Gastrocnemius medialis (tissue), 4 donors: ENCODE data around the gene RNF167.

Source experiments
- CTCF ChIP-seq, 5 experiments: fragments of 450-650 bp in 3 of 5; fragments of 200-600 bp in 2 of 5; sonication (generic) in 2 of 5; IDR thresholded peaks in 4 of 5; conservative IDR thresholded peaks in 1 of 5; 1 replicate in 4 of 5; 2 replicates in 1 of 5; pipeline ENCODE4 v1.5.1; 2016 to 2019; ENCODE audit warnings: antibody characterized with exemption in 5 of 5, mild to moderate bottlenecking in 3 of 5, moderate library complexity in 3 of 5
- POLR2A ChIP-seq, 2 donors: fragments of 450-650 bp; IDR thresholded peaks; one replicate each; pipeline ENCODE4 v1.6.1; 2017; ENCODE audit warnings: antibody characterized with exemption in 2 of 2, mild to moderate bottlenecking in 2 of 2, moderate library complexity in 2 of 2

GRCh38 chr17:4958102-4958501 is 18.0 kb downstream of the RNF167 start:
- TF ChIP-seq CTCF (IDR thresholded peaks at IDR 0.05 in 4 of 5, conservative IDR thresholded peaks at IDR 0.05 in 1 of 5) (no peak), POLR2A (IDR thresholded peaks at IDR 0.05) (no peak)
